Lower leg skin (tissue), 4 donors: ENCODE data around the gene ABRACL. TPM values are rescaled to one million over a fixed set of nuclear protein-coding genes. Genes with fewer than 3 reads are reported as not detected.

Experiments
- DNase-seq, 2 donors: peaks; one replicate each; pipeline ENCODE4 v3.0.0-alpha.2; 2019; ENCODE audit warnings: low spot score in 2 of 2
- H3K4me3 ChIP-seq: fragments of 200-600 bp; sonication (generic); 2 replicates; pipeline ENCODE4 v1.5.1; 2017; ENCODE audit warnings: mild to moderate bottlenecking, low read depth; ENCODE audit not compliant: poor library complexity, severe bottlenecking
- CTCF ChIP-seq, 3 donors: fragments of 450-650 bp; IDR thresholded peaks; one replicate each; pipeline ENCODE4 v1.5.1; 2016; ENCODE audit warnings: antibody characterized with exemption in 3 of 3, mild to moderate bottlenecking in 3 of 3, moderate library complexity in 2 of 3
- POLR2A ChIP-seq, 2 donors: fragments of 450-650 bp; IDR thresholded peaks; one replicate each; pipeline ENCODE4 v1.6.1; 2016 to 2017; ENCODE audit warnings: antibody characterized with exemption in 2 of 2, mild to moderate bottlenecking in 1 of 2, moderate library complexity in 1 of 2
- WGBS, 2 donors: methylation state at CpG; one replicate each; pipeline ENCODE4 v1.1.5; 2018; 5-methylcytosine and 5-hydroxymethylcytosine counted together
- intact Hi-C: fragments of 100-400 bp; cut with DNase I; formaldehyde crosslinking; loops from one replicate; pipeline ENCODE4 v1.15.0; 2023; ENCODE audit warnings: low total_unique reads
- total RNA-seq, 4 donors: library from RNA; depleted of rRNA; stranded (reverse); fragments of >200 nt; gene quantifications; one replicate each; pipeline ENCODE4 v1.1.0, GENCODE V29; 2016

ABRACL gene
- total RNA-seq, result 10 to 100 TPM in 3 of 4 donors, 1 to 10 TPM in 1; 8.8 to 23.0 (median 12.2) TPM

- 0 to 1% methylated on average over 22 to 46 of the region's 77 CpGs for WGBS, 2 donors
- DNase-seq, result peak; percentile 49 to 89
Observed at GRCh38 chr6:139028658-139029469, at the start of gene ABRACL. Gene ABRACL (plus strand): TSS chr6:139028745. CDS start chr6:139034161, 5,416 bp downstream.

DNA sequence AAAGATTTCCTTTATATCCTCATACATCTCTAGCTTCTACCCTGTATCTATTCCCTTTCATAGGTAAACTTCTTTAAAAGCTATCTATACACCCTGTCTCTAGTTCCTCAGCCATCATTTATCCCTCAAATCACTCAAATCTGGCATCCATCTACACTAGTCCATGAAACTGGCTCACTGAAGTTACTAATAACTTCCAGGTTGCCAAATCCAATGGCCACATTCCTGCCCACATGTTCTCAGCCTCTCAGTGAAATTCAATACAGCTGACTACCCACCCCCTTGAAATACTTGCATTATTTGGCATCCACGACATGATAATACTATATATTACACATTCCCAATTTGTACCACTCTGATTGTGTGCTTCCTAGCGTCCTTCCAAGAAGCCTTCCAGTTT lies 49.2 kb upstream of the ABRACL start:
- 47 to 76% methylated on average over 2 of the region's 2 CpGs for WGBS, 2 donors
- intact Hi-C loops, result no loop called here
- TF ChIP-seq CTCF (IDR thresholded peaks at IDR 0.05), result no peak
- no peak for TF ChIP-seq POLR2A (IDR thresholded peaks at IDR 0.05)

More at GRCh38 chr6:139028658-139029469, at the start of gene ABRACL:
- TF ChIP-seq CTCF (IDR thresholded peaks at IDR 0.05), result no peak
- TF ChIP-seq POLR2A (IDR thresholded peaks at IDR 0.05), result no peak
- intact Hi-C loops, result no loop called here
- H3K4me3 ChIP-seq, result peak within 1 kb of the TSS; percentile 94

GRCh38 chr6:138979813-138980668 lies 48.5 kb upstream of the ABRACL start:
- TF ChIP-seq CTCF (IDR thresholded peaks at IDR 0.05) (no peak), POLR2A (IDR thresholded peaks at IDR 0.05) (no peak)
- 86 to 91% methylated on average over 5 of the region's 5 CpGs for WGBS, 2 donors
- intact Hi-C loops, result no loop called here
- no peak overlapping the region for H3K4me3 ChIP-seq
- no peak for DNase-seq

More for the DNA sequence above, 49.2 kb upstream of the ABRACL start:
- no peak overlapping the region for H3K4me3 ChIP-seq
- no peak for DNase-seq

GRCh38 chr6:138981416-138981815 lies 47.1 kb upstream of the ABRACL start:
- 58 to 59% methylated on average over 2 of the region's 2 CpGs for WGBS, 2 donors
- no peak overlapping the region for H3K4me3 ChIP-seq
- TF ChIP-seq POLR2A (IDR thresholded peaks at IDR 0.05), result no peak
- TF ChIP-seq CTCF (IDR thresholded peaks at IDR 0.05), result no peak
- no peak for DNase-seq
- intact Hi-C loops, result no loop called here

DNA sequence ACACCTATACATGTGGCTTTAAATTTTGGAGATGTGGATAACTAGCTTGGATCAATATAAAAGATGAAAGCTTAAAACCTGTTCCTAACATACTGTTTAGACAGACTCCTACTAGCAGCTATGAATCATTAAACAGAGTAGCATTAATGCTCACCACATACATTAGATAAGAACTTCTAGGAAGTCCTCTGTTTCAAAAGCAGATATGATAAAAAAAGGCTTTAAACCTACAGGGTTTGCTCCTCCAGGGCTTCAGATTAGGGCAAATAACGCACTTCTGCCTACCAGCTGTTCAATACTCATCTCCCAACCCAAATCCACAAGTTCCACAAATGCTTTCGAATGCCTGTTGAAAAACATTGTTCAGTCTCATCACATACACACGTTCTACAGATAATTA lies 42.0 kb upstream of the ABRACL start:
- 5 to 9% methylated on average over 3 of the region's 3 CpGs for WGBS, 2 donors
- TF ChIP-seq CTCF (IDR thresholded peaks at IDR 0.05) (no peak), POLR2A (IDR thresholded peaks at IDR 0.05) (no peak)
- no peak overlapping the region for H3K4me3 ChIP-seq
- no peak for DNase-seq
- intact Hi-C loops, result no loop called here
